Measurements from ENCODE around the gene MSLN. TPM values are rescaled to one million over a fixed set of nuclear protein-coding genes. Genes with fewer than 3 reads are reported as not detected.
A peak's percentile ranks its signal among the peaks of the same experiment; 100 is the strongest.
"Not testable (repeated sequence)": the region's sequence is repeated elsewhere in the genome, so short reads cannot be mapped to it uniquely, and the experiment has no call there.

The MSLN gene
- total RNA-seq, 1 experiment from 2014 or later, result not detected

- no peaks in the 10 kb centered on the region for H3K36me3 ChIP-seq
- peaks cover 12% of the 10 kb centered on the region; the same call in 1 of the 2 replicates for H3K27me3 ChIP-seq
- no peak overlapping the region for H3K4me3 ChIP-seq
- H3K27ac ChIP-seq, result no peak overlapping the region
- no peaks in the 10 kb centered on the region for H3K9me3 ChIP-seq (replicated peaks)
- DNase-seq, result no peak
- no peaks in the 10 kb centered on the region for H3K4me1 ChIP-seq
Observed at GRCh38 chr16:766820-767640, 6.5 kb downstream of the MSLN start.

- no peaks in the 10 kb centered on the region for H3K36me3 ChIP-seq
- no peak overlapping the region for H3K4me3 ChIP-seq
- no peak for DNase-seq
Observed at GRCh38 chr16:767743-768235, 7.3 kb downstream of the MSLN start.

GRCh38 chr16:768428-768827 lies 7.9 kb downstream of the MSLN start:
- no peaks in the 10 kb centered on the region for H3K9me3 ChIP-seq (replicated peaks)
- no peaks in the 10 kb centered on the region for H3K4me1 ChIP-seq
- no peaks in the 10 kb centered on the region for H3K27me3 ChIP-seq
- DNase-seq, result peak in 1 of 2 experiments; percentile 31
- H3K4me3 ChIP-seq, result peak overlapping the region; percentile 34; the same call in 1 of the 2 replicates
- no peak overlapping the region for H3K27ac ChIP-seq
- no peaks in the 10 kb centered on the region for H3K36me3 ChIP-seq

More at GRCh38 chr16:767743-768235, 7.3 kb downstream of the MSLN start:
- no peaks in the 10 kb centered on the region for H3K9me3 ChIP-seq (replicated peaks)
- H3K27ac ChIP-seq, result no peak overlapping the region
- peaks cover 4% of the 10 kb centered on the region; the same call in 1 of the 2 replicates for H3K27me3 ChIP-seq
- no peaks in the 10 kb centered on the region for H3K4me1 ChIP-seq

- H3K4me3 ChIP-seq, result peak overlapping the region; percentile 17; the same call in 1 of the 2 replicates
- peak in 1 of 2 experiments; percentile 48 for DNase-seq
- 0 out of 2 replicates have a peak, but pooled peaks cover 3% of the 10 kb centered on the region for H3K27me3 ChIP-seq
- H3K36me3 ChIP-seq, result no peaks in the 10 kb centered on the region
- H3K27ac ChIP-seq, result no peak overlapping the region
- no peaks in the 10 kb centered on the region for H3K9me3 ChIP-seq (replicated peaks)
- H3K4me1 ChIP-seq, result no peaks in the 10 kb centered on the region
Observed at GRCh38 chr16:769184-769784, 8.8 kb downstream of the MSLN start.

GRCh38 chr16:769934-770333 lies 9.4 kb downstream of the MSLN start:
- Histone ChIP-seq H3K27ac (no peak overlapping the region), H3K9me3 (replicated peaks) (no peaks in the 10 kb centered on the region), H3K4me1 (no peaks in the 10 kb centered on the region), H3K4me3 (no peak overlapping the region), H3K36me3 (no peaks in the 10 kb centered on the region), H3K27me3 (0 out of 2 replicates have a peak, but pooled peaks cover 3% of the 10 kb centered on the region)
- no peak for DNase-seq

- H3K36me3 ChIP-seq, result no peaks in the 10 kb centered on the region
- no peak overlapping the region for H3K4me3 ChIP-seq
- no peak for DNase-seq
Observed at GRCh38 chr16:770411-770810, 9.9 kb downstream of the MSLN start.

GRCh38 chr16:772959-773358 lies 12.4 kb downstream of the MSLN start:
- Histone ChIP-seq H3K27ac (no peak overlapping the region), H3K36me3 (no peaks in the 10 kb centered on the region), H3K9me3 (replicated peaks) (no peaks in the 10 kb centered on the region), H3K4me3 (no peak overlapping the region), H3K27me3 (peaks cover 13% of the 10 kb centered on the region; the same call in 1 of the 2 replicates), H3K4me1 (peaks cover 2% of the 10 kb centered on the region; the same call in 1 of the 2 replicates)
- DNase-seq, result no peak

More at GRCh38 chr16:770411-770810, 9.9 kb downstream of the MSLN start:
- Histone ChIP-seq H3K27ac (no peak overlapping the region), H3K9me3 (replicated peaks) (no peaks in the 10 kb centered on the region), H3K27me3 (0 out of 2 replicates have a peak, but pooled peaks cover 3% of the 10 kb centered on the region), H3K4me1 (no peaks in the 10 kb centered on the region)

GRCh38 chr16:774086-775001 lies 13.8 kb downstream of the MSLN start:
- H3K27me3 ChIP-seq, result peaks cover 25% of the 10 kb centered on the region; the same call in 1 of the 2 replicates
- peaks cover 2% of the 10 kb centered on the region; the same call in 1 of the 2 replicates for H3K4me1 ChIP-seq
- H3K36me3 ChIP-seq, result no peaks in the 10 kb centered on the region
- no peaks in the 10 kb centered on the region for H3K9me3 ChIP-seq (replicated peaks)
- DNase-seq, result no peak
- H3K4me3 ChIP-seq, result no peak overlapping the region
- no peak overlapping the region for H3K27ac ChIP-seq

- H3K36me3 ChIP-seq, result no peaks in the 10 kb centered on the region
- no peak for DNase-seq
- H3K4me3 ChIP-seq, result no peak overlapping the region
- peaks cover 2% of the 10 kb centered on the region; the same call in 1 of the 2 replicates for H3K4me1 ChIP-seq
- peaks cover 28% of the 10 kb centered on the region; the same call in 1 of the 2 replicates for H3K27me3 ChIP-seq
- no peak overlapping the region for H3K27ac ChIP-seq
- H3K9me3 ChIP-seq (replicated peaks), result no peaks in the 10 kb centered on the region
Observed at GRCh38 chr16:775236-775796, 14.8 kb downstream of the MSLN start.

GRCh38 chr16:776298-776697 lies 15.8 kb downstream of the MSLN start:
- not testable (repeated sequence) for H3K9me3 ChIP-seq (replicated peaks); H3K27ac ChIP-seq; H3K4me3 ChIP-seq; H3K4me1 ChIP-seq; H3K36me3 ChIP-seq; DNase-seq
- H3K27me3 ChIP-seq, result peaks cover 30% of the 10 kb centered on the region; the same call in 1 of the 2 replicates

GRCh38 chr16:776824-777223 lies 16.3 kb downstream of the MSLN start:
- Histone ChIP-seq H3K27me3 (peaks cover 30% of the 10 kb centered on the region; the same call in 1 of the 2 replicates), H3K4me1 (peaks cover 2% of the 10 kb centered on the region; the same call in 1 of the 2 replicates), H3K36me3 (no peaks in the 10 kb centered on the region), H3K27ac (no peak overlapping the region), H3K9me3 (replicated peaks) (no peaks in the 10 kb centered on the region), H3K4me3 (no peak overlapping the region)
- no peak for DNase-seq

GRCh38 chr16:777826-778225 lies 17.3 kb downstream of the MSLN start:
- no peaks in the 10 kb centered on the region for H3K9me3 ChIP-seq (replicated peaks)
- peaks cover 9% of the 10 kb centered on the region for H3K4me1 ChIP-seq
- H3K27me3 ChIP-seq, result peaks cover 30% of the 10 kb centered on the region; the same call in 1 of the 2 replicates
- no peak overlapping the region for H3K27ac ChIP-seq
- no peaks in the 10 kb centered on the region for H3K36me3 ChIP-seq
- H3K4me3 ChIP-seq, result no peak overlapping the region
- peak in 1 of 2 experiments; percentile 35 for DNase-seq

- Histone ChIP-seq H3K27ac (no peak overlapping the region), H3K9me3 (replicated peaks) (no peaks in the 10 kb centered on the region), H3K36me3 (no peaks in the 10 kb centered on the region), H3K4me1 (peaks cover 10% of the 10 kb centered on the region), H3K4me3 (no peak overlapping the region), H3K27me3 (peaks cover 30% of the 10 kb centered on the region; the same call in 1 of the 2 replicates)
- no peak for DNase-seq
Observed at GRCh38 chr16:778447-778846, 17.9 kb downstream of the MSLN start.

Measured in SJCRH30 (cell line).